OCI-LY1 (cell line): Measurements from ENCODE around the gene PRKD2.
"Not testable (repeated sequence)": the region's sequence is repeated elsewhere in the genome, so short reads cannot be mapped to it uniquely, and the experiment has no call there.

ENCODE experiments used
- H2AFZ ChIP-seq: fragments of 200-600 bp; sonication (generic), shearing (Covaris generic); 2 replicates; pipeline ENCODE4 v1.6.0; 2014; ENCODE audit warnings: antibody characterized with exemption, mild to moderate bottlenecking, low read length
- H3F3A ChIP-seq: fragments of 200-600 bp; sonication (generic), shearing (Covaris generic); 2 replicates; pipeline ENCODE4 v1.6.0; 2014; ENCODE audit warnings: mild to moderate bottlenecking, antibody characterized with exemption, low read length, moderate library complexity; ENCODE audit not compliant: insufficient read depth
- H3K27ac ChIP-seq: fragments of 200-600 bp; sonication (generic); 2 replicates; pipeline ENCODE4 v1.5.1; 2014; ENCODE audit warnings: low read length, mixed run types, mild to moderate bottlenecking, low read depth; ENCODE audit not compliant: poor library complexity, severe bottlenecking
- H3K27me3 ChIP-seq: fragments of 200-600 bp; sonication (generic); 2 replicates; pipeline ENCODE4 v1.6.0; 2014; ENCODE audit warnings: antibody characterized with exemption, mild to moderate bottlenecking, low read length, moderate library complexity; ENCODE audit not compliant: insufficient read depth
- H3K36me3 ChIP-seq: fragments of 200-600 bp; sonication (generic); 2 replicates; pipeline ENCODE4 v1.6.1; 2014; ENCODE audit warnings: mild to moderate bottlenecking, antibody characterized with exemption, low read length, moderate library complexity, mixed read lengths; ENCODE audit not compliant: insufficient read depth
- H3K4me1 ChIP-seq: fragments of 200-600 bp; sonication (generic); 2 replicates; pipeline ENCODE4 v1.5.1; 2014; ENCODE audit warnings: mild to moderate bottlenecking, low read length, moderate library complexity; ENCODE audit not compliant: insufficient read depth, severe bottlenecking
- H3K4me2 ChIP-seq: fragments of 200-600 bp; sonication (generic), shearing (Covaris generic); 2 replicates; pipeline ENCODE4 v1.6.1; 2014; ENCODE audit warnings: low read length
- H3K4me3 ChIP-seq: fragments of 200-600 bp; sonication (generic); 2 replicates; pipeline ENCODE4 v1.5.1; 2014; ENCODE audit warnings: low read length, low read depth, mild to moderate bottlenecking, mixed read lengths; ENCODE audit not compliant: poor library complexity, severe bottlenecking
- H3K79me2 ChIP-seq: fragments of 200-600 bp; shearing (Covaris generic); 2 replicates; pipeline ENCODE4 v1.6.1; 2016; ENCODE audit warnings: mixed run types, low read length, mixed read lengths; ENCODE audit not compliant: insufficient read depth
- H3K9ac ChIP-seq: fragments of 200-600 bp; sonication (generic), shearing (Covaris generic); 2 replicates; pipeline ENCODE4 v1.6.1; 2014; ENCODE audit warnings: mild to moderate bottlenecking, low read length, mixed read lengths
- H3K9me2 ChIP-seq: fragments of 200-600 bp; sonication (generic), shearing (Covaris generic); 2 replicates; pipeline ENCODE4 v1.6.1; 2014; ENCODE audit warnings: low read depth, mild to moderate bottlenecking, low read length, mixed read lengths
- H3K9me3 ChIP-seq: fragments of 200-600 bp; shearing (Covaris generic); 2 replicates; pipeline ENCODE4 v1.6.1; 2014; ENCODE audit warnings: low read length, mixed read lengths
- H4K20me1 ChIP-seq: fragments of 200-600 bp; sonication (generic), shearing (Covaris generic); 2 replicates; pipeline ENCODE4 v1.6.0; 2016; ENCODE audit warnings: mild to moderate bottlenecking, low read length; ENCODE audit not compliant: insufficient read depth
- EZH2 ChIP-seq: fragments of 200-600 bp; sonication (generic), shearing (Covaris generic); IDR thresholded peaks from 2 replicates; pipeline ENCODE4 v1.8.0; 2017; ENCODE audit warnings: borderline replicate concordance, mixed run types, mild to moderate bottlenecking, antibody characterized with exemption, low read length, moderate library complexity, mixed read lengths
- TF ChIP-seq, protein P1 (sequence below): fragments of 200-600 bp; sonication (generic), shearing (Covaris generic); IDR thresholded peaks from 2 replicates; pipeline ENCODE4 v1.5.1; 2017; ENCODE audit warnings: mild to moderate bottlenecking, antibody characterized with exemption, low read length, moderate library complexity, mixed read lengths

Gene PRKD2

DNA sequence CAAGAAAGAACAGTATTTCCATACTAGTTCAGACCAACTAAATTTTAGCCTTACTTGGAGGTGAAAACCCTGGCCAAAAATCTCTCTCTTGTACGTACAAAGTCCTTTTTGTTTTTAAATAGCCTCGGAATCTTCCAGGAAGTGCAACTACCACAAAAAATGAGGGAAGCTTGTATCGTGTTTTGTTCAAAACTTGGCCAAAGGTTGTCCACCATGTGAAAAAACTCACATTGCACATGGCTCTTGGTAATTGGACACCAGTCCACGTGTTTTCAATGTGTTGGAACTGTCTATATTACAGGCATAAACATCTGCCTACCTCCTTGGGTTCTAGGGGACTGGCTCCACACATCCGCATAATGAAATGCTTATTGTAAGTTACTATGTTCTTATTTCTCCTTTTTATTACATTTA lies 44.5 kb upstream of the PRKD2 start:
- Histone ChIP-seq H2AFZ (no peak overlapping the region), H3F3A (no peaks in the 10 kb centered on the region), H3K4me1 (peaks cover 7% of the 10 kb centered on the region), H3K27me3 (no peaks in the 10 kb centered on the region), H3K9me3 (no peaks in the 10 kb centered on the region), H3K4me2 (no peak overlapping the region), H3K9ac (no peak overlapping the region), H3K79me2 (no peaks in the 10 kb centered on the region), H4K20me1 (no peaks in the 10 kb centered on the region), H3K9me2 (no peaks in the 10 kb centered on the region), H3K36me3 (peaks cover 3% of the 10 kb centered on the region; the same call in 1 of the 2 replicates), H3K27ac (no peak overlapping the region), H3K4me3 (no peak overlapping the region)
- TF ChIP-seq EZH2 = no peak
- TF ChIP-seq, protein P1, sequence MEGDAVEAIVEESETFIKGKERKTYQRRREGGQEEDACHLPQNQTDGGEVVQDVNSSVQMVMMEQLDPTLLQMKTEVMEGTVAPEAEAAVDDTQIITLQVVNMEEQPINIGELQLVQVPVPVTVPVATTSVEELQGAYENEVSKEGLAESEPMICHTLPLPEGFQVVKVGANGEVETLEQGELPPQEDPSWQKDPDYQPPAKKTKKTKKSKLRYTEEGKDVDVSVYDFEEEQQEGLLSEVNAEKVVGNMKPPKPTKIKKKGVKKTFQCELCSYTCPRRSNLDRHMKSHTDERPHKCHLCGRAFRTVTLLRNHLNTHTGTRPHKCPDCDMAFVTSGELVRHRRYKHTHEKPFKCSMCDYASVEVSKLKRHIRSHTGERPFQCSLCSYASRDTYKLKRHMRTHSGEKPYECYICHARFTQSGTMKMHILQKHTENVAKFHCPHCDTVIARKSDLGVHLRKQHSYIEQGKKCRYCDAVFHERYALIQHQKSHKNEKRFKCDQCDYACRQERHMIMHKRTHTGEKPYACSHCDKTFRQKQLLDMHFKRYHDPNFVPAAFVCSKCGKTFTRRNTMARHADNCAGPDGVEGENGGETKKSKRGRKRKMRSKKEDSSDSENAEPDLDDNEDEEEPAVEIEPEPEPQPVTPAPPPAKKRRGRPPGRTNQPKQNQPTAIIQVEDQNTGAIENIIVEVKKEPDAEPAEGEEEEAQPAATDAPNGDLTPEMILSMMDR = no peak

DNA sequence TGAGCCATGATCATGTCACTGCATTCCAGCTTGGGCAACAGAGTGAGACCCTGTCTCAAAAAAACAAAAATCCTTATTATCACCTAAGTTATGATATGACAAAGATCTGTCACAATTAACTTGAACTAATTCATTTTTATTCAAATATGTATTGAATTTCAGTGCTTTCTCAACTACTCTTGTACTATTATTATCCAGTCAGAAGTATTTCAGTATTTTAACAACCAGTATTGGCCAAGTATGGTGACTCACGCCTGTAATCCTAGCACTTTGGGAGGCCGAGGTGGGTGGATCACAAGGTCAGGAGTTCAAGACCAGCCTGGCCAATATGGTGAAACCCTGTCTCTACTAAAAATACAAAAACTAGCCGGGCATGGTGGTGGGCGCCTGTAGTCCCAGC lies 44.0 kb upstream of the PRKD2 start:
- H3K79me2 ChIP-seq, H3K36me3 ChIP-seq, H3F3A ChIP-seq, H3K9me3 ChIP-seq, H2AFZ ChIP-seq, H3K4me3 ChIP-seq, H3K4me2 ChIP-seq, H3K27ac ChIP-seq, H3K9ac ChIP-seq, H3K4me1 ChIP-seq, H4K20me1 ChIP-seq, H3K9me2 ChIP-seq, H3K27me3 ChIP-seq: not testable (repeated sequence)

DNA sequence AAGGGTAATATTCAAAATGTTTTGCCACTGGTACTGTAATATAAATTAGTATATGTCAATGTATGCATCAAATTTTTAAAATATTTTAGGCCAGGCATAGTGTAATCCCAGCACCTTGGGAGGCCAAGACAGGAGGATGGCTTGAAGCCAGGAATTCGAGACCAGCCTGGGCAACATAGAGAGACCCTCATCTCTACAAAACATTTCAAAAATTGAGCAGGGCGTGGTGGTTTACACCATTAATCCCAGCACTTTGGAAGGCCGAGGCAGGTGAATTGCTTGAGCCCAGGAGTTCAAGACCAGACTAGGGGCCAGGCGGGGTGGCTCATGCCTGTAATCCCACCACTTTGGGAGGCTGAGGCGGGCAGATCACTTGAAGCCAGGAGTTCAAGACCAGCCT lies 43.4 kb upstream of the PRKD2 start:
- H3K9ac ChIP-seq = no peak overlapping the region
- TF ChIP-seq, protein P1 = no peak
- no peak for TF ChIP-seq EZH2
- no peaks in the 10 kb centered on the region for H3K9me2 ChIP-seq
- peaks cover 3% of the 10 kb centered on the region; the same call in 1 of the 2 replicates for H3K36me3 ChIP-seq
- H4K20me1 ChIP-seq = no peaks in the 10 kb centered on the region
- H3K4me2 ChIP-seq = no peak overlapping the region
- no peaks in the 10 kb centered on the region for H3K9me3 ChIP-seq
- H3K27ac ChIP-seq = no peak overlapping the region
- no peak overlapping the region for H2AFZ ChIP-seq
- no peaks in the 10 kb centered on the region for H3K27me3 ChIP-seq
- H3K4me3 ChIP-seq = no peak overlapping the region
- H3F3A ChIP-seq = no peaks in the 10 kb centered on the region
- peaks cover 7% of the 10 kb centered on the region for H3K4me1 ChIP-seq
- H3K79me2 ChIP-seq = no peaks in the 10 kb centered on the region

DNA sequence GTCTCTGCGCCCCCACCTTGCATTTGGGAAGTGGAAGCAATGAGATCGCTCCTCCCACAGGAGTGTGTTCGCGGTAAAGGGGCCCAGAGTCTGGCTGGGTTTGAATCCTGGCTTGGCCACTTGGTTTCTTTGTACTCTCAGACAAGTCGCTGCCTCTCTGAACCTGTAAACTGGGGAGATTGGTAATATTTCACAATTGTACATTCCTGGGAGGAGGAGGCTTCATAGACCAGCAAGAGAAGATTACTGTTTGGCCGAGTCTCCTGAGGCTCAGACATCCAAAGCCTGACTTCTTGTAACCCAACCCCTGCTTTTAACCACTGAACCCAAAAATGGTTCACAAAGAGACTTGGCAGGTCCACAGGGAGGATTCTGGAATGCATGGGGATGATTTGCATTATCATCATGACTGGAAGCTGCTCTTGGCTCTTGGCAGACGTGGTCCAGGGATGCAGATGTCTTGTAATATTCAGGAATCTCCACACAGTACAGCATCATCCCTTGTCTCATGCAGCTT lies 43.0 kb upstream of the PRKD2 start:
- Histone ChIP-seq H3K4me2 (no peak overlapping the region), H3K9ac (no peak overlapping the region), H3F3A (no peaks in the 10 kb centered on the region), H2AFZ (no peak overlapping the region), H4K20me1 (no peaks in the 10 kb centered on the region), H3K27me3 (no peaks in the 10 kb centered on the region), H3K27ac (no peak overlapping the region), H3K4me3 (no peak overlapping the region), H3K4me1 (peaks cover 7% of the 10 kb centered on the region), H3K9me3 (no peaks in the 10 kb centered on the region), H3K36me3 (peaks cover 3% of the 10 kb centered on the region; the same call in 1 of the 2 replicates), H3K9me2 (no peaks in the 10 kb centered on the region), H3K79me2 (no peaks in the 10 kb centered on the region)
- no peak for TF ChIP-seq EZH2
- TF ChIP-seq, protein P1 = no peak
